D721Med (cell line): ENCODE results near the gene CD300C.
"Not testable (repeated sequence)": the region's sequence is repeated elsewhere in the genome, so short reads cannot be mapped to it uniquely, and the experiment has no call there.

Experiments used
- DNase-seq: peaks from one replicate; pipeline ENCODE4 v3.0.0; 2011; ENCODE audit warnings: low spot score; ENCODE audit not compliant: insufficient read length
- FAIRE-seq: peaks from 2 replicates; lab custom pipeline; 2011; peaks lifted over from hg19 to GRCh38; lab: Jason Lieb, UNC
- CTCF ChIP-seq: IDR thresholded peaks from 2 replicates; pipeline ENCODE4 v1.5.1; 2012; ENCODE audit warnings: mild to moderate bottlenecking, control low read depth; ENCODE audit not compliant: insufficient read depth; ENCODE audit errors: missing control alignments

CD300C gene

DNA sequence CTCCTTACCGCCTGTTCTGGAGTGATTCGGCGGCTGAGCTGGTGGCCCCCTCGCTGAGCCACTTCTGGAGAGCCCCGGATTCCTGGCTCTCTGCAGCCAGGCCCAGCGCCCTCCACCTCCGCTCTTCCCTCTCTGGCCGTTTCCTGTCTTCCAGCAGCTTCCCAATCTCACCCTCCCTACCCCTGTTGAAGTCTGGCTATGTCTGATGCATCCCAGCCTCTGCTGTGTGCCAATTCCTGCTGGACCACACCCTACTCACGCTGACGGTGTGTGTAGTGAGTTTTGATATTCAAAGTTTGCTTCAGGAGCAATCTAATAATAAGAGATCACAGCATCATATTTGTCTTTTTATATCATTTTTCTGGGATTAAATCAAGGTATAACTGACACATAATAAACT is 36.7 kb upstream of the CD300C start:
- no peak for FAIRE-seq
- TF ChIP-seq CTCF: no peak
- no peak for DNase-seq

- DNase-seq: no peak
- TF ChIP-seq CTCF: no peak
- no peak for FAIRE-seq
Observed at GRCh38 chr17:74579900-74580299, 34.0 kb upstream of the CD300C start.

- no peak for FAIRE-seq
- no peak for TF ChIP-seq CTCF
- DNase-seq: no peak
Observed at GRCh38 chr17:74578979-74579378, 33.1 kb upstream of the CD300C start.

- no peak for FAIRE-seq
- no peak for DNase-seq
- no peak for TF ChIP-seq CTCF
Observed at GRCh38 chr17:74574489-74575142, 28.7 kb upstream of the CD300C start.

DNA sequence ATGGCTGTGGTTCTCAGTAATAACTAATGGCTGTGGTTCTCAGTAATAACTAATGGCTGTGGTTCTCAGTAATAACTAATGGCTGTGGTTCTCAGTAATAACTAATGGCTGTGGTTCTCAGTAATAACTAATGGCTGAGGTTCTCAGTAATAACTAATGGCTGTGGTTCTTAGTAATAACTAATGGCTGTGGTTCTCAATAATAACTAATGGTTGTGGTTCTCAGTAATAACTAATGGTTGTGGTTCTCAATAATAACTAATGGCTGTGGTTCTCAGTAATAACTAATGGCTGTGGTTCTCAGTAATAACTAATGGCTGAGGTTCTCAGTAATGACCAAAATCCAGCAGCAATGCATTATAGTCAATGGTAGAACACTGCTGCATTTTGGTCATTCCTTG is 27.7 kb upstream of the CD300C start:
- not testable (repeated sequence) for DNase-seq, FAIRE-seq

DNA sequence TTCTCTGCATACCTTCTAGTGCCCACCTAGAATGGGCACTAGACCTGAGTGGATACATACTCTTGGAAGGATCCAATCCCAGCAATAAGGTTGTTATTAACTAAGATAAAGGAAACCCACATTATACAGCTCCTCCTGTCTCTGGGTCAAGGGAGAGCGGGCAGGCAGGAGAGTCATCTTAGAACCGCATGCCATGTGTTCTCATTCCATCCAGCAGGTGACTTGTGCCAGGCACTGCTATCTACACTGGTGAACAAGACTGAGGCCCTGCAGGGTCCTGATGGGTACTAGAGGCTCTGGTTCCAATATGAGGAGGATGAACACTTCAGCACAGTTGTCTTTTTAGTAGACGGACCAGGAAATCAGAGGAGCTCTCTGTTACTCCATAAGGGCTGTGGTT is 27.3 kb upstream of the CD300C start:
- TF ChIP-seq CTCF: no peak
- FAIRE-seq (no peak), DNase-seq (no peak)

GRCh38 chr17:74571621-74572270 is 25.8 kb upstream of the CD300C start:
- FAIRE-seq (no peak), DNase-seq (no peak)
- no peak for TF ChIP-seq CTCF
